ENCODE results near the gene POLE. TPM values are rescaled to one million over a fixed set of nuclear protein-coding genes. Genes with fewer than 3 reads are reported as not detected.

Gene POLE
- total and polyA plus RNA-seq, 2 donors from 2014 or later = 5.3 to 23.0 TPM

DNA sequence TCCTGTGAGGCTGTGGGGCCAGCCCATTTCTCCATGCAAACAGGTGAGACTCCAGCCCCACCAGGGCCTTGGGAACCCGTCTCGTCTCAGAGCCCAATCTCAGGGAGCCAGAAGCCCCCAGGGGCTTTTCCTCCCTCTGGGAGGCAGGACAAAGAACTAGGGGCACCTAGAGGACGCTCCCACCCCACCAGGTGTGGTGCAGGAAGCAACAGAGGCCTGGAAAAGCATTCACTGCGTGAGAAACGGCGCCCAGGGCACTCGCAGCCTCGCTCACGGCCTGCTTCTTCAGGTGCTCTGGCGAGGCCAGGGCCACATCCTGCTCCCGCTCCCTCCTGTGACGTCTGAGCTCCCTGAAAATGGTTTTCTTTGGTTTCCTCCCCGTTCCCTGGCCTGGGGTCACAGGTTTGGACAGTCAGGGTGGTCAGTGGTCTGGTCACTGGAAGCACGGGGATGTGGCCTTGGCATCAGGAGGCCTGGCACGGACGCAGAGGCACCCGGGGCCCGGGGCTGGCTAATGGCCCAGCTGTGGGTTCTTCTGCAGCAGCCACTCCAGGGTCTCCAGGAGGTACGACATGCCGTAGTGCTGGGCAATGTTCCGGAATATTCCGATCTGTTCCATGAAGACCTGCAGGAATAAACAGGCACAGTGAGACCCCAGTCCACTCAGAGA is 62.8 kb downstream of the POLE start:
- Histone ChIP-seq H3K27me3 (ENCODE audit: control insufficient read depth, insufficient read depth, low read length) (no peaks in the 10 kb centered on the region), H3K36me3 (ENCODE audit: control insufficient read depth in 2 of 3, insufficient read depth in 3 of 3, low read length in 3 of 3) (no peaks in the 10 kb centered on the region), H3K9ac (ENCODE audit: low read length in 3 of 3) (no peak overlapping the region), H3K4me3 (ENCODE audit: low read length in 3 of 3) (no peak overlapping the region), H3K9me3 (ENCODE audit: control insufficient read depth in 2 of 3, insufficient read depth in 1 of 3, low read length in 3 of 3) (no peaks in the 10 kb centered on the region), H3K4me1 (ENCODE audit: control insufficient read depth in 2 of 3, insufficient read depth in 2 of 3, low read depth in 1 of 3, low read length in 3 of 3) (peaks cover 0 to 4% (median 3%) of the 10 kb centered on the region in 3 donors), H3K27ac (ENCODE audit: low read depth in 2 of 2, low read length in 2 of 2) (no peak overlapping the region)
- FAIRE-seq (no peak), DNase-seq (peak in 1 of 5 donors; percentile 37)
- TF ChIP-seq, protein P1, sequence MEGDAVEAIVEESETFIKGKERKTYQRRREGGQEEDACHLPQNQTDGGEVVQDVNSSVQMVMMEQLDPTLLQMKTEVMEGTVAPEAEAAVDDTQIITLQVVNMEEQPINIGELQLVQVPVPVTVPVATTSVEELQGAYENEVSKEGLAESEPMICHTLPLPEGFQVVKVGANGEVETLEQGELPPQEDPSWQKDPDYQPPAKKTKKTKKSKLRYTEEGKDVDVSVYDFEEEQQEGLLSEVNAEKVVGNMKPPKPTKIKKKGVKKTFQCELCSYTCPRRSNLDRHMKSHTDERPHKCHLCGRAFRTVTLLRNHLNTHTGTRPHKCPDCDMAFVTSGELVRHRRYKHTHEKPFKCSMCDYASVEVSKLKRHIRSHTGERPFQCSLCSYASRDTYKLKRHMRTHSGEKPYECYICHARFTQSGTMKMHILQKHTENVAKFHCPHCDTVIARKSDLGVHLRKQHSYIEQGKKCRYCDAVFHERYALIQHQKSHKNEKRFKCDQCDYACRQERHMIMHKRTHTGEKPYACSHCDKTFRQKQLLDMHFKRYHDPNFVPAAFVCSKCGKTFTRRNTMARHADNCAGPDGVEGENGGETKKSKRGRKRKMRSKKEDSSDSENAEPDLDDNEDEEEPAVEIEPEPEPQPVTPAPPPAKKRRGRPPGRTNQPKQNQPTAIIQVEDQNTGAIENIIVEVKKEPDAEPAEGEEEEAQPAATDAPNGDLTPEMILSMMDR (IDR thresholded peaks at IDR 0.05; ENCODE audit: borderline replicate concordance, extremely low read depth, insufficient read depth) = no peak
- intact Hi-C loops (cut with DNase I) = no loop called here

DNA sequence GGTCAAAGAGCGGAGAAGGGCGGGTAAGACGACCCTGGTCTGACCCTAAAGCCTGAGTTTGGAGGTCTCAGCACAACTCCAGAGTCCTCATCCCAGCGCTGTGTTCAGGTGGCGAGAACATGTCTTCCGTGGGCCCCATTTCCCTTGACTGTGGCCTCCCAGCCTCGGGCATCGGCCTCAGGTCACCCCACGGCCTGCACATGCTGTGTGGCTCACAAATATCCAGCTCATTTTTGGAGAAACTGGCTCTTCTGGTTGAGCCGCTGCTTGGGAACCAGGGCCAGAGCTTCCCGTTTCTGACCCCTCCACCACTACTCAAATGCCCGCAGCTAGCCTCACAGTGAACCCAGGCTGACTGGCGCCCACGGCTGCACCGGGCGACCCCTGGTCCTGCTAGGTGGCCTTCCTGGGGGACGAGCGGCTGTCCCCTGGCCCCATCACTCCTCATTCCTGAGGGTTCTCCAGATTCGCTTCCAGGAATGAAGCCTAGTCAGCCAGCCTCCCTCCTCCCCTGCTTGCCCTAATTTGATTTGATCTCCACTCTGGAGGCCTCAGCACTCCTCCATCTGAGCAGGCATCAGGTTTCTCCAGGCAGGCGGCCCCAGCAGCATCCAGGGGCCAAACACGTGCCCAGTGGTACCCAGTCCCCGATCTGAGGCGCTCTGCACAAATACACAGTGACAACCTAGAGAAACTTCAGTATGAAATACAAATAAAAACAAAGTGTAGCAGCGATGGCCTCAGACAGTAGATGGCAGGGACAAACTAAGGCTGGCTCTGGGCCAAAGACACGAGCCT is 63.9 kb downstream of the POLE start:
- peaks cover 0 to 4% (median 3%) of the 10 kb centered on the region in 3 donors for H3K4me1 ChIP-seq (ENCODE audit: control insufficient read depth in 2 of 3, insufficient read depth in 2 of 3, low read depth in 1 of 3, low read length in 3 of 3)
- no peak for FAIRE-seq
- no peaks in the 10 kb centered on the region for H3K27me3 ChIP-seq (ENCODE audit: control insufficient read depth, insufficient read depth, low read length)
- TF ChIP-seq, protein P1 (IDR thresholded peaks at IDR 0.05; ENCODE audit: borderline replicate concordance, extremely low read depth, insufficient read depth) = no peak
- H3K9me3 ChIP-seq (ENCODE audit: control insufficient read depth in 2 of 3, insufficient read depth in 1 of 3, low read length in 3 of 3) = no peaks in the 10 kb centered on the region
- no peak overlapping the region for H3K4me3 ChIP-seq (ENCODE audit: low read length in 3 of 3)
- intact Hi-C loops (cut with DNase I) = no loop called here
- H3K36me3 ChIP-seq (ENCODE audit: control insufficient read depth in 2 of 3, insufficient read depth in 3 of 3, low read length in 3 of 3) = no peaks in the 10 kb centered on the region
- peak; percentile 66 to 76 (median 68) for DNase-seq
- no peak overlapping the region for H3K9ac ChIP-seq (ENCODE audit: low read length in 3 of 3)
- no peak overlapping the region for H3K27ac ChIP-seq (ENCODE audit: low read depth in 2 of 2, low read length in 2 of 2)

DNA sequence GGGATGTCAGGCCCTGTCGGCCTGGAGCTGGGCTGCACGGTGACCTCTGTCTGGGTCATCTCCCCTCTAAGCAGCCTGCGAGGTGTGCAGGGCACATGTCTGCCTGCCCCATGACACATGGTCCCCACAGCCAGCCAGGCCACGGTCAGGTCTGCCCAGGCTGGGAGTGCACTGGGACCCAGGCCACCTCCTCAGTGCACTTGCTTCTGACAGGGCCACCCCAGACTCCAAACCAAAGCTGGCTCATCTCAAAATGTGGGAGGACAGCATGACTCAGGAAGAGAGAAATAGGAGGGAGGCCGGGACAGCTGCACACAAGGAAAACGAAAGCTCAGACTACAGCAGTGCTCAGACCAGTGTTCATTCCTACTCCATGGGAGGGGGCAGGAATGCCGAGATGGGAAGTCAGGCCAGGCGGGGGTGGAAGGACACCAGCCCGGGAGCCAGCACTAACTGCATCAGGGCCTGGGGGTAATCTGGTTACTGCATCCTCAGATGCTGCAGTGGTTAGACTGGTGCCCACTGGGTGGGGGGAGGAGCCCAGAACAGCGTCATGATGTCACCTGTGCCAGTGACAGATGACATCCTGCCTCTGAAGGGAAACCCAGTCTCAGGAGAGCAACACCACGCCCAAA is 64.6 kb downstream of the POLE start:
- Histone ChIP-seq H3K27me3 (ENCODE audit: control insufficient read depth, insufficient read depth, low read length) (peaks cover 3% of the 10 kb centered on the region), H3K9me3 (ENCODE audit: control insufficient read depth in 2 of 3, insufficient read depth in 1 of 3, low read length in 3 of 3) (no peaks in the 10 kb centered on the region), H3K4me1 (ENCODE audit: control insufficient read depth in 2 of 3, insufficient read depth in 2 of 3, low read depth in 1 of 3, low read length in 3 of 3) (peaks cover 0 to 4% (median 3%) of the 10 kb centered on the region in 3 donors), H3K4me3 (ENCODE audit: low read length in 3 of 3) (no peak overlapping the region), H3K27ac (ENCODE audit: low read depth in 2 of 2, low read length in 2 of 2) (no peak overlapping the region), H3K9ac (ENCODE audit: low read length in 3 of 3) (no peak overlapping the region), H3K36me3 (ENCODE audit: control insufficient read depth in 2 of 3, insufficient read depth in 3 of 3, low read length in 3 of 3) (no peaks in the 10 kb centered on the region)
- intact Hi-C loops (cut with DNase I) = no loop called here
- peak; percentile 83 to 96 (median 86) for DNase-seq
- TF ChIP-seq, protein P1 (IDR thresholded peaks at IDR 0.05; ENCODE audit: borderline replicate concordance, extremely low read depth, insufficient read depth) = no peak
- FAIRE-seq = no peak

Measured in kidney (tissue), 14 donors.